ENCODE measurements around the gene LRRC59. TPM values are rescaled to one million over a fixed set of nuclear protein-coding genes. Genes with fewer than 3 reads are reported as not detected.

The LRRC59 gene
- total RNA-seq, 1 experiment from 2014 or later = 106 TPM

DNA sequence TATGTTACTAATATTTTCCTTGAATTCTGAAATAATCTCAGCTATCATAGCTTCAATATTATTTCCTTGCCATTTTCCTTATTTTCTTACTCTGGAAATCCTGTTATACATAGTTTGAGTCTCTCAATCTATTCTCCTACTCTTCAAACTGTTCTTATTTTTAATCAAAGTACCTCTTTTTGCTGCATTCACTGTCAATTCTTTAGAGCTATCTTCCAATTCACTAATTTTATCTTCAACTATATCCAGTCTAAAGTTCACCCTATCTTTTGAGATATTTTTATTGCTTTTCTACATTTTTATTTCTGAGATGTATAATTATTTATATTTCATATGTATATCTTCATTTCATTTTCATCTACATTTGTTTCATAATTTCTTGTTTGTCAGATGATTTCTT is 58.7 kb downstream of the LRRC59 start:
- H3K36me3 Mint-ChIP-seq (ENCODE audit: insufficient read depth in 1 of 3, low read depth in 3 of 3) = peaks cover 2 to 13% (median 5%) of the 10 kb centered on the region in 3 experiments; a peak in 4 of 7 replicates
- no peak overlapping the region for H4K91ac ChIP-seq (ENCODE audit: insufficient read length, low read depth, low read length)
- TF ChIP-seq, protein P1, sequence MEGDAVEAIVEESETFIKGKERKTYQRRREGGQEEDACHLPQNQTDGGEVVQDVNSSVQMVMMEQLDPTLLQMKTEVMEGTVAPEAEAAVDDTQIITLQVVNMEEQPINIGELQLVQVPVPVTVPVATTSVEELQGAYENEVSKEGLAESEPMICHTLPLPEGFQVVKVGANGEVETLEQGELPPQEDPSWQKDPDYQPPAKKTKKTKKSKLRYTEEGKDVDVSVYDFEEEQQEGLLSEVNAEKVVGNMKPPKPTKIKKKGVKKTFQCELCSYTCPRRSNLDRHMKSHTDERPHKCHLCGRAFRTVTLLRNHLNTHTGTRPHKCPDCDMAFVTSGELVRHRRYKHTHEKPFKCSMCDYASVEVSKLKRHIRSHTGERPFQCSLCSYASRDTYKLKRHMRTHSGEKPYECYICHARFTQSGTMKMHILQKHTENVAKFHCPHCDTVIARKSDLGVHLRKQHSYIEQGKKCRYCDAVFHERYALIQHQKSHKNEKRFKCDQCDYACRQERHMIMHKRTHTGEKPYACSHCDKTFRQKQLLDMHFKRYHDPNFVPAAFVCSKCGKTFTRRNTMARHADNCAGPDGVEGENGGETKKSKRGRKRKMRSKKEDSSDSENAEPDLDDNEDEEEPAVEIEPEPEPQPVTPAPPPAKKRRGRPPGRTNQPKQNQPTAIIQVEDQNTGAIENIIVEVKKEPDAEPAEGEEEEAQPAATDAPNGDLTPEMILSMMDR (conservative IDR thresholded peaks at IDR 0.05) = no peak

More for the DNA sequence above, 58.7 kb downstream of the LRRC59 start:
- H4K20me1 ChIP-seq (ENCODE audit: control insufficient read depth, insufficient read depth, insufficient read length) = no peaks in the 10 kb centered on the region
- H3K27ac Mint-ChIP-seq = no peak overlapping the region
- H3K4me3 Mint-ChIP-seq = no peak overlapping the region
- H4K8ac ChIP-seq (replicated peaks; ENCODE audit: insufficient read length, low read depth, low read length) = no peak overlapping the region
- H3K27me3 Mint-ChIP-seq (ENCODE audit: low read depth) = peaks cover 7% of the 10 kb centered on the region
- H3K23me2 ChIP-seq (ENCODE audit: insufficient read length, low read depth, low read length, poor library complexity, severe bottlenecking) = no peaks in the 10 kb centered on the region
- no peak overlapping the region for H2BK15ac ChIP-seq (ENCODE audit: low read depth, low read length)
- H3K18ac ChIP-seq (ENCODE audit: insufficient read length, low read depth, low read length) = no peak overlapping the region
- no peaks in the 10 kb centered on the region for H3K79me1 ChIP-seq (ENCODE audit: insufficient read depth, low read depth, low read length, poor library complexity, severe bottlenecking)
- no peak overlapping the region for H4K5ac ChIP-seq (ENCODE audit: insufficient read length, low read depth, low read length)
- H3K27ac ChIP-seq (ENCODE audit: insufficient read length, low read depth, low read length) = no peak overlapping the region
- H2AFZ ChIP-seq (ENCODE audit: low read length) = no peak overlapping the region
- no peak overlapping the region for H2AK5ac ChIP-seq (ENCODE audit: insufficient read length, low read length)
- H2BK5ac ChIP-seq (ENCODE audit: insufficient read length, low read length) = no peak overlapping the region
- H2BK12ac ChIP-seq (ENCODE audit: insufficient read length, low read depth, low read length) = no peak overlapping the region
- no peak overlapping the region for H3K9ac ChIP-seq (ENCODE audit: extremely low read depth, insufficient read length, low read length)
- peaks cover 5% of the 10 kb centered on the region for H3K9me3 ChIP-seq (ENCODE audit: control insufficient read depth, low read depth, low read length)
- no peak overlapping the region for H3K56ac ChIP-seq (ENCODE audit: insufficient read length, low read depth, low read length)
- no peak for DNase-seq
- peaks cover 2 to 5% of the 10 kb centered on the region in 2 experiments for H3K4me1 Mint-ChIP-seq
- H3K79me2 ChIP-seq (ENCODE audit: insufficient read depth, low read length) = no peaks in the 10 kb centered on the region
- no peak overlapping the region for H3K23ac ChIP-seq (ENCODE audit: insufficient read length, low read depth, low read length)
- H2BK120ac ChIP-seq (ENCODE audit: low read depth, low read length, poor library complexity, severe bottlenecking) = no peak overlapping the region
- no peak overlapping the region for H3K14ac ChIP-seq (ENCODE audit: insufficient read depth, low read length)
- H3K4me1 ChIP-seq (ENCODE audit: insufficient read depth, low read length) = no peaks in the 10 kb centered on the region
- H3K27me3 ChIP-seq (ENCODE audit: insufficient read depth, low read length) = no peaks in the 10 kb centered on the region
- H3K9me3 Mint-ChIP-seq = peaks cover 15 to 16% of the 10 kb centered on the region in 2 experiments
- no peak overlapping the region for H3T11ph ChIP-seq (ENCODE audit: low read length)
- H2BK20ac ChIP-seq (ENCODE audit: low read depth, low read length, poor library complexity, severe bottlenecking) = no peak overlapping the region
- no peak overlapping the region for H3K4ac ChIP-seq (ENCODE audit: low read depth, low read length)
- H3K4me2 ChIP-seq (ENCODE audit: insufficient read depth, insufficient read length, low read length) = no peak overlapping the region
